Endothelial cell of umbilical vein (primary cell): ENCODE results near the gene NUDT15. TPM values are rescaled to one million over a fixed set of nuclear protein-coding genes. Genes with fewer than 3 reads are reported as not detected.

ENCODE experiments used
- BruUV-seq: library from RNA; stranded (reverse); fragments of 400-500 nt; replicated peaks from 2 replicates; lab custom pipeline; 2021; lab: Mats Ljungman, UMichigan
- CTCF ChIA-PET: fragments of 300-600, 350-600 bp; sonication (Branson Sonifier 250); formaldehyde crosslinking; loops from one replicate; lab custom pipeline; 2021; ENCODE audit warnings: antibody characterized with exemption, inconsistent platforms; lab: Charles Lee
- POLR2A ChIA-PET: fragments of 300-600, 350-600 bp; sonication (Branson Sonifier 250); formaldehyde crosslinking; loops from one replicate; lab custom pipeline; 2021; ENCODE audit warnings: antibody characterized with exemption, inconsistent platforms; lab: Charles Lee
- DNase-seq: peaks from one replicate; pipeline ENCODE4 v3.0.0-alpha.2; 2011; ENCODE audit warnings: low read depth, low spot score
- FAIRE-seq: peaks from 2 replicates; lab custom pipeline; 2011; peaks lifted over from hg19 to GRCh38; lab: Jason Lieb, UNC
- H2AFZ ChIP-seq: 2 replicates; pipeline ENCODE4 v1.6.0; 2012; ENCODE audit warnings: low read depth, low read length, control low read depth, inconsistent platforms
- H3K27ac ChIP-seq: 2 replicates; pipeline ENCODE4 v1.5.1; 2011; ENCODE audit warnings: low read depth, mild to moderate bottlenecking, control low read depth, low read length, moderate library complexity; ENCODE audit not compliant: insufficient read depth
- H3K27me3 ChIP-seq, 2 experiments: 2 replicates each; pipeline versions ENCODE4 v1.6.0 to v1.6.1; 2011; ENCODE audit warnings: low read length in 2 of 2, mixed read lengths in 1 of 2; ENCODE audit not compliant: control insufficient read depth in 2 of 2, insufficient read depth in 2 of 2
- H3K36me3 ChIP-seq, 2 experiments: 2 replicates in 1 of 2; 3 replicates in 1 of 2; pipeline ENCODE4 v1.5.1; 2011; ENCODE audit warnings: low read length in 2 of 2, mild to moderate bottlenecking in 1 of 2, moderate library complexity in 1 of 2; ENCODE audit not compliant: control insufficient read depth in 2 of 2, insufficient read depth in 2 of 2; ENCODE audit errors: extremely low read depth in 1 of 2
- H3K4me1 ChIP-seq: 3 replicates; pipeline ENCODE4 v1.5.1; 2011; ENCODE audit warnings: mild to moderate bottlenecking, low read length; ENCODE audit not compliant: control insufficient read depth, insufficient read depth; ENCODE audit errors: extremely low read depth
- H3K4me2 ChIP-seq: 2 replicates; pipeline ENCODE4 v1.6.1; 2011; ENCODE audit warnings: low read length, control low read depth, mixed read lengths; ENCODE audit not compliant: insufficient read depth
- H3K4me3 ChIP-seq, 3 experiments: fragments of 200-600 bp in 1 of 3; sonication (generic), shearing (Covaris generic) in 1 of 3; replicated peaks in 1 of 3; 2 replicates each; pipeline ENCODE4 v1.5.1; 2011 to 2016; ENCODE audit warnings: control low read depth in 3 of 3, low read length in 3 of 3, mild to moderate bottlenecking in 2 of 3, inconsistent platforms in 1 of 3, low read depth in 1 of 3, moderate library complexity in 1 of 3; ENCODE audit not compliant: insufficient read depth in 1 of 3
- H3K79me2 ChIP-seq: 2 replicates; pipeline ENCODE4 v1.6.0; 2012; ENCODE audit warnings: low read length, inconsistent platforms; ENCODE audit not compliant: control insufficient read depth, insufficient read depth
- H3K9ac ChIP-seq: replicated peaks from 2 replicates; pipeline ENCODE3; 2011; ENCODE audit warnings: low read length, control low read depth; ENCODE audit not compliant: insufficient read depth; ENCODE audit errors: extremely low read depth
- H3K9me1 ChIP-seq: replicated peaks from 3 replicates; pipeline ENCODE4 v1.6.0; 2011; ENCODE audit warnings: mild to moderate bottlenecking, low read length; ENCODE audit not compliant: control insufficient read depth, insufficient read depth; ENCODE audit errors: extremely low read depth
- H3K9me3 ChIP-seq: replicated peaks from 2 replicates; pipeline ENCODE4 v1.5.1; 2012; ENCODE audit warnings: low read length, inconsistent platforms; ENCODE audit not compliant: control insufficient read depth, insufficient read depth
- H4K20me1 ChIP-seq: replicated peaks from 2 replicates; pipeline ENCODE3; 2011; ENCODE audit warnings: mild to moderate bottlenecking, low read length; ENCODE audit not compliant: control insufficient read depth, insufficient read depth; ENCODE audit errors: extremely low read depth
- EZH2 ChIP-seq: IDR thresholded peaks from 2 replicates; pipeline ENCODE4 v1.6.1; 2012; ENCODE audit warnings: borderline replicate concordance, low read depth, mild to moderate bottlenecking, moderate library complexity, low read length, inconsistent platforms; ENCODE audit not compliant: severe bottlenecking
- FOS ChIP-seq: IDR thresholded peaks from 2 replicates; pipeline ENCODE4 v1.6.1; 2011; ENCODE audit warnings: mild to moderate bottlenecking, low read length, moderate library complexity, borderline replicate concordance; ENCODE audit not compliant: insufficient read depth
- GATA2 ChIP-seq: IDR thresholded peaks from 2 replicates; pipeline ENCODE4 v1.7.0; 2011; ENCODE audit warnings: low read depth, mild to moderate bottlenecking, moderate library complexity, mixed read lengths, low read length; ENCODE audit not compliant: insufficient read length, insufficient read depth
- JUN ChIP-seq: IDR thresholded peaks from 2 replicates; pipeline ENCODE4 v1.6.1; 2011; ENCODE audit warnings: borderline replicate concordance, low read depth; ENCODE audit not compliant: insufficient read length, insufficient read depth
- MYC ChIP-seq: IDR thresholded peaks from one replicate; pipeline ENCODE4 v1.6.1; 2011; ENCODE audit warnings: mild to moderate bottlenecking, low read depth, low read length
- POLR2A ChIP-seq: IDR thresholded peaks from 2 replicates; pipeline ENCODE4 v1.6.1; 2012; ENCODE audit warnings: low read depth, mild to moderate bottlenecking, control low read depth, low read length
- POLR2AphosphoS5 ChIP-seq: IDR thresholded peaks from 2 replicates; pipeline ENCODE4 v1.6.1; 2012; ENCODE audit warnings: low read depth, mild to moderate bottlenecking, control low read depth, low read length, moderate library complexity; ENCODE audit not compliant: insufficient read depth
- dilution Hi-C: fragments of 300-500 bp; cut with MboI; formaldehyde crosslinking; loops from one replicate; pipeline ENCODE4 v1.15.0; 2019; ENCODE audit warnings: low sequenced_read_pairs; ENCODE audit not compliant: extremely low pct_ligation_motif_present
- intact Hi-C: fragments of 100-400 bp; cut with micrococcal nuclease; formaldehyde crosslinking; loops from one replicate; pipeline ENCODE4 v1.10.0; 2022
- polyA plus RNA-seq, 4 experiments: library from polyadenylated mRNA; depleted of rRNA in 3 of 4; stranded (reverse) in 3 of 4; unstranded in 1 of 4; fragments of >200 nt; gene quantifications; 2 replicates each; pipeline versions ENCODE4 v1.2.1 to v1.2.3, GENCODE V29; 2011 to 2012; ENCODE audit warnings: missing spikeins in 1 of 4
- total RNA-seq: library from RNA; stranded (reverse); gene quantifications from 2 replicates; pipeline ENCODE4 v1.2.3, GENCODE V29; 2021
- TF ChIP-seq, protein P1 (sequence below): IDR thresholded peaks from 2 replicates; pipeline ENCODE4 v1.6.1; 2011; ENCODE audit not compliant: insufficient read depth, insufficient read length
- TF ChIP-seq, protein P2 (sequence below), 2 donors: IDR thresholded peaks; 1 replicate in 1 of 2; 2 replicates in 1 of 2; pipeline ENCODE4 v1.5.1; 2011; ENCODE audit warnings: low read length in 2 of 2, mild to moderate bottlenecking in 2 of 2, moderate library complexity in 2 of 2, control low read depth in 1 of 2, inconsistent platforms in 1 of 2, low read depth in 1 of 2; ENCODE audit not compliant: insufficient read depth in 1 of 2; ENCODE audit errors: extremely low read depth in 1 of 2

The NUDT15 gene
- total and polyA plus RNA-seq, 2 donors (not counting 3 experiments of a cell fraction or from before 2014, with no cell fraction given) = 13.3 to 21.6 TPM

DNA sequence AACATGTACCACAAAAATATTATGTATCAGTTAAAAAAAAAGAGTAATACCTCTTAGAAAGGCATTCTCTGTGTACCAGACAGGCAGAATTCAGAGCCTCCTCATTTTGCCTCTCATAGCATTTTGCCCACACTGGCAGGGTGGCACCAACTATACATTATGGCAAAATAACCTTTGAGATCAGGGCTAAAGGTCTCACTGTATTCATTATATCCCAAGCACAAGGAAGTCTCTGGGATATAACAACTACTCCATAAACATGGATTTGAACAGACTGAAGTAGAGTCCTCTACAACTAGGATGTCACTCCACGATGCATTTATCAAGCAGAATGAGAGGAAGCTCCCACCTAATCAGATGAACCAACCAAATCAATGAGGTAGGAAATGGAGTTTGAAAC is 47.1 kb upstream of the NUDT15 start:
- Histone ChIP-seq H3K4me2 (no peak overlapping the region), H3K9ac (no peak overlapping the region), H3K4me1 (no peaks in the 10 kb centered on the region), H3K27ac (no peak overlapping the region), H3K36me3 (peaks cover 0 to 7% of the 10 kb centered on the region in 2 experiments), H3K79me2 (peaks cover 15% of the 10 kb centered on the region), H3K9me3 (no peaks in the 10 kb centered on the region), H3K27me3 (no peaks in the 10 kb centered on the region), H4K20me1 (peaks cover 2% of the 10 kb centered on the region), H2AFZ (no peak overlapping the region), H3K9me1 (no peaks in the 10 kb centered on the region), H3K4me3 (no peak overlapping the region)
- intact Hi-C loops (no loop called here), dilution Hi-C loops (no loop called here)
- ChIA-PET POLR2A (no interaction called here), CTCF (no interaction called here)
- no TSS peak for BruUV-seq
- FAIRE-seq (no peak), DNase-seq (no peak)
- TF ChIP-seq JUN = no peak
- TF ChIP-seq GATA2 = no peak
- no peak for TF ChIP-seq MYC
- no peak for TF ChIP-seq FOS
- TF ChIP-seq, protein P1, sequence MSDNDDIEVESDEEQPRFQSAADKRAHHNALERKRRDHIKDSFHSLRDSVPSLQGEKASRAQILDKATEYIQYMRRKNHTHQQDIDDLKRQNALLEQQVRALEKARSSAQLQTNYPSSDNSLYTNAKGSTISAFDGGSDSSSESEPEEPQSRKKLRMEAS = no peak
- no peak for TF ChIP-seq EZH2
- no peak for TF ChIP-seq POLR2A
- no peak for TF ChIP-seq POLR2AphosphoS5
- TF ChIP-seq, protein P2, sequence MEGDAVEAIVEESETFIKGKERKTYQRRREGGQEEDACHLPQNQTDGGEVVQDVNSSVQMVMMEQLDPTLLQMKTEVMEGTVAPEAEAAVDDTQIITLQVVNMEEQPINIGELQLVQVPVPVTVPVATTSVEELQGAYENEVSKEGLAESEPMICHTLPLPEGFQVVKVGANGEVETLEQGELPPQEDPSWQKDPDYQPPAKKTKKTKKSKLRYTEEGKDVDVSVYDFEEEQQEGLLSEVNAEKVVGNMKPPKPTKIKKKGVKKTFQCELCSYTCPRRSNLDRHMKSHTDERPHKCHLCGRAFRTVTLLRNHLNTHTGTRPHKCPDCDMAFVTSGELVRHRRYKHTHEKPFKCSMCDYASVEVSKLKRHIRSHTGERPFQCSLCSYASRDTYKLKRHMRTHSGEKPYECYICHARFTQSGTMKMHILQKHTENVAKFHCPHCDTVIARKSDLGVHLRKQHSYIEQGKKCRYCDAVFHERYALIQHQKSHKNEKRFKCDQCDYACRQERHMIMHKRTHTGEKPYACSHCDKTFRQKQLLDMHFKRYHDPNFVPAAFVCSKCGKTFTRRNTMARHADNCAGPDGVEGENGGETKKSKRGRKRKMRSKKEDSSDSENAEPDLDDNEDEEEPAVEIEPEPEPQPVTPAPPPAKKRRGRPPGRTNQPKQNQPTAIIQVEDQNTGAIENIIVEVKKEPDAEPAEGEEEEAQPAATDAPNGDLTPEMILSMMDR (IDR thresholded peaks at IDR 0.05; ENCODE audit: extremely low read depth in 1 of 2, insufficient read depth in 1 of 2, low read depth in 1 of 2, low read length in 2 of 2) = no peak
